Endodermal cell (in vitro differentiated cells): ENCODE measurements around the gene EFHD1. TPM values are rescaled to one million over a fixed set of nuclear protein-coding genes. Genes with fewer than 3 reads are reported as not detected.

Experiments
- DNase-seq: peaks from one replicate; pipeline ENCODE4 v3.0.0-alpha.2; 2017
- H3K27ac ChIP-seq: 2 replicates; pipeline ENCODE4 v1.5.1; 2013; ENCODE audit warnings: mild to moderate bottlenecking, low read depth, low read length, moderate library complexity
- H3K27me3 ChIP-seq: 2 replicates; pipeline ENCODE4 v1.6.1; 2013; ENCODE audit warnings: mild to moderate bottlenecking, low read length, moderate library complexity; ENCODE audit not compliant: insufficient read depth, control insufficient read depth, poor library complexity, severe bottlenecking
- H3K36me3 ChIP-seq: 2 replicates; pipeline ENCODE4 v1.7.0; 2013; ENCODE audit warnings: mild to moderate bottlenecking, low read length, moderate library complexity; ENCODE audit not compliant: control insufficient read depth, insufficient read depth
- H3K4me1 ChIP-seq: one replicate; pipeline ENCODE4 v1.7.0; 2013; ENCODE audit warnings: low read length; ENCODE audit not compliant: control insufficient read depth, insufficient read depth
- H3K4me3 ChIP-seq: 2 replicates; pipeline ENCODE4 v1.5.1; 2013; ENCODE audit warnings: mild to moderate bottlenecking, low read length, moderate library complexity
- H3K9ac ChIP-seq: 2 replicates; pipeline ENCODE4 v1.6.1; 2013; ENCODE audit warnings: mild to moderate bottlenecking, low read length, moderate library complexity; ENCODE audit not compliant: poor library complexity, severe bottlenecking; ENCODE audit errors: extremely low read depth
- H3K9me3 ChIP-seq: 2 replicates; pipeline ENCODE4 v1.6.1; 2013; ENCODE audit warnings: mild to moderate bottlenecking, low read length, moderate library complexity; ENCODE audit not compliant: control insufficient read depth
- H3K27ac Mint-ChIP-seq: 2 replicates; pipeline ENCODE4 v1.8.0; 2020; ENCODE audit warnings: mixed read lengths
- H3K27me3 Mint-ChIP-seq: 2 replicates; pipeline ENCODE4 v1.8.0; 2021; ENCODE audit warnings: mild to moderate bottlenecking, mixed read lengths; ENCODE audit not compliant: insufficient read depth
- H3K36me3 Mint-ChIP-seq: 2 replicates; pipeline ENCODE4 v1.8.0; 2020; ENCODE audit warnings: low read depth, mixed read lengths
- H3K4me1 Mint-ChIP-seq: 2 replicates; pipeline ENCODE4 v1.8.0; 2020; ENCODE audit warnings: mixed read lengths
- H3K4me3 Mint-ChIP-seq: 2 replicates; pipeline ENCODE4 v1.8.0; 2020; ENCODE audit warnings: mild to moderate bottlenecking, moderate library complexity, mixed read lengths
- H3K9me3 Mint-ChIP-seq: 2 replicates; pipeline ENCODE4 v1.8.0; 2020; ENCODE audit warnings: mild to moderate bottlenecking, mixed read lengths
- CTCF ChIP-seq: fragments of 200-600 bp; sonication (generic); conservative IDR thresholded peaks from 2 replicates; pipeline ENCODE4 v1.5.0; 2021; ENCODE audit warnings: antibody characterized with exemption, mild to moderate bottlenecking
- WGBS, 2 experiments: methylation state at CpG; one replicate each; pipeline versions ENCODE4 v1.1.5 to v1.1.7; 2013; ENCODE audit warnings: missing lambda C conversion rate in 2 of 2, mixed read lengths in 1 of 2; ENCODE audit not compliant: insufficient coverage in 1 of 2, insufficient read length in 1 of 2; 5-methylcytosine and 5-hydroxymethylcytosine counted together
- total RNA-seq, 2 donors: library from RNA; stranded (reverse); fragmentation: NEBNext Ultra II Directional in 1 of 2; extraction: Animal tissue kit (Norgen Biotek cat#: 25700) in 1 of 2; gene quantifications; 2 replicates in 1 of 2; 3 replicates in 1 of 2; pipeline ENCODE4 v1.2.1, GENCODE V29; 2021

Gene EFHD1
- total RNA-seq, 2 donors from 2014 or later, result 6.8 to 12.5 TPM

DNA sequence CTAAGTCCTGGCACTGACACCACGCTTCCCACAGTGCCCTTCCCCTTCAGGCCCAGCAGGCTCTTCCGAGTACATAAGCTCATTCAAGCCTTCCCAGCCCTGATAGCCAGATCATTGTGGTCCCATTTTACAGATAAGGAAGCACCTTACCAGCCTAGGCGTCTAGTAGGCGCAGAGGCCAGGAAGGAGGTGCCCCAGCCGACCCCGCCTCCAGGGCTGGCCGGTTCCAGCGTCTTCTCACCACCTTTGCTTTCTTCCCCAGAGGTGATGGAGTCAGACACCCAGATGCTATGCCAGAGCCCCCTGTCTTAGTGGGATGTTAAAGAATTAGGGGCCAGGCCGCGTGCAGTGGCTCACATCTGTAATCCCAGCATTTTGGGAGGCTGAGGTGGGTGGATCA is 28.9 kb upstream of the EFHD1 start:
- Histone ChIP-seq H3K27me3 (no peaks in the 10 kb centered on the region), H3K36me3 (no peaks in the 10 kb centered on the region), H3K9me3 (no peaks in the 10 kb centered on the region), H3K27ac (no peak overlapping the region), H3K4me1 (no peaks in the 10 kb centered on the region), H3K9ac (no peak overlapping the region), H3K4me3 (no peak overlapping the region)
- H3K36me3 Mint-ChIP-seq, result no peaks in the 10 kb centered on the region
- no peak for DNase-seq
- peaks cover 10% of the 10 kb centered on the region for H3K27me3 Mint-ChIP-seq
- no peak overlapping the region for H3K27ac Mint-ChIP-seq
- no peaks in the 10 kb centered on the region for H3K4me1 Mint-ChIP-seq
- TF ChIP-seq CTCF, result no peak
- H3K4me3 Mint-ChIP-seq, result no peak overlapping the region
- no peaks in the 10 kb centered on the region for H3K9me3 Mint-ChIP-seq
- 92 to 95% methylated on average over 5 to 10 of the region's 10 CpGs for WGBS, 2 experiments

GRCh38 chr2:232607011-232607410 is 26.4 kb upstream of the EFHD1 start:
- Mint-ChIP-seq H3K9me3 (no peaks in the 10 kb centered on the region), H3K4me3 (no peak overlapping the region), H3K36me3 (no peaks in the 10 kb centered on the region), H3K4me1 (no peaks in the 10 kb centered on the region), H3K27me3 (peaks cover 10% of the 10 kb centered on the region), H3K27ac (no peak overlapping the region)
- no peak overlapping the region for H3K4me3 ChIP-seq
- no peak for TF ChIP-seq CTCF
- WGBS, 2 experiments, result 93% methylated on average over 12 to 17 of the region's 17 CpGs
- H3K36me3 ChIP-seq, result no peaks in the 10 kb centered on the region
- no peaks in the 10 kb centered on the region for H3K9me3 ChIP-seq
- H3K27ac ChIP-seq, result no peak overlapping the region
- no peaks in the 10 kb centered on the region for H3K27me3 ChIP-seq
- no peak overlapping the region for H3K9ac ChIP-seq
- no peaks in the 10 kb centered on the region for H3K4me1 ChIP-seq
- no peak for DNase-seq

- Histone ChIP-seq H3K9ac (no peak overlapping the region), H3K4me1 (no peaks in the 10 kb centered on the region), H3K4me3 (no peak overlapping the region), H3K27me3 (no peaks in the 10 kb centered on the region), H3K36me3 (no peaks in the 10 kb centered on the region), H3K27ac (no peak overlapping the region), H3K9me3 (no peaks in the 10 kb centered on the region)
- H3K27me3 Mint-ChIP-seq, result peaks cover 3% of the 10 kb centered on the region
- DNase-seq, result no peak
- no peak for TF ChIP-seq CTCF
- H3K4me3 Mint-ChIP-seq, result no peak overlapping the region
- H3K4me1 Mint-ChIP-seq, result no peaks in the 10 kb centered on the region
- H3K9me3 Mint-ChIP-seq, result no peaks in the 10 kb centered on the region
- no peak overlapping the region for H3K27ac Mint-ChIP-seq
- WGBS, 2 experiments, result 83 to 89% methylated on average over 1 to 8 of the region's 8 CpGs
- H3K36me3 Mint-ChIP-seq, result no peaks in the 10 kb centered on the region
Measured at GRCh38 chr2:232609607-232610006, 23.8 kb upstream of the EFHD1 start.
